Endothelial cell of umbilical vein (primary cell): ENCODE measurements around the gene COMT. TPM values are rescaled to one million over a fixed set of nuclear protein-coding genes. Genes with fewer than 3 reads are reported as not detected.

Source experiments
- BruUV-seq: library from RNA; stranded (reverse); fragments of 400-500 nt; replicated peaks from 2 replicates; lab custom pipeline; 2021; lab: Mats Ljungman, UMichigan
- CTCF ChIA-PET: fragments of 300-600, 350-600 bp; sonication (Branson Sonifier 250); formaldehyde crosslinking; loops from one replicate; lab custom pipeline; 2021; ENCODE audit warnings: antibody characterized with exemption, inconsistent platforms; lab: Charles Lee
- POLR2A ChIA-PET: fragments of 300-600, 350-600 bp; sonication (Branson Sonifier 250); formaldehyde crosslinking; loops from one replicate; lab custom pipeline; 2021; ENCODE audit warnings: antibody characterized with exemption, inconsistent platforms; lab: Charles Lee
- DNase-seq: peaks from one replicate; pipeline ENCODE4 v3.0.0-alpha.2; 2011; ENCODE audit warnings: low read depth, low spot score
- FAIRE-seq: peaks from 2 replicates; lab custom pipeline; 2011; peaks lifted over from hg19 to GRCh38; lab: Jason Lieb, UNC
- H2AFZ ChIP-seq: 2 replicates; pipeline ENCODE4 v1.6.0; 2012; ENCODE audit warnings: low read depth, low read length, control low read depth, inconsistent platforms
- H3K27ac ChIP-seq: 2 replicates; pipeline ENCODE4 v1.5.1; 2011; ENCODE audit warnings: low read depth, mild to moderate bottlenecking, control low read depth, low read length, moderate library complexity; ENCODE audit not compliant: insufficient read depth
- H3K27me3 ChIP-seq, 2 experiments: 2 replicates each; pipeline versions ENCODE4 v1.6.0 to v1.6.1; 2011; ENCODE audit warnings: low read length in 2 of 2, mixed read lengths in 1 of 2; ENCODE audit not compliant: control insufficient read depth in 2 of 2, insufficient read depth in 2 of 2
- H3K36me3 ChIP-seq, 2 experiments: 2 replicates in 1 of 2; 3 replicates in 1 of 2; pipeline ENCODE4 v1.5.1; 2011; ENCODE audit warnings: low read length in 2 of 2, mild to moderate bottlenecking in 1 of 2, moderate library complexity in 1 of 2; ENCODE audit not compliant: control insufficient read depth in 2 of 2, insufficient read depth in 2 of 2; ENCODE audit errors: extremely low read depth in 1 of 2
- H3K4me1 ChIP-seq: 3 replicates; pipeline ENCODE4 v1.5.1; 2011; ENCODE audit warnings: mild to moderate bottlenecking, low read length; ENCODE audit not compliant: control insufficient read depth, insufficient read depth; ENCODE audit errors: extremely low read depth
- H3K4me2 ChIP-seq: 2 replicates; pipeline ENCODE4 v1.6.1; 2011; ENCODE audit warnings: low read length, control low read depth, mixed read lengths; ENCODE audit not compliant: insufficient read depth
- H3K4me3 ChIP-seq, 3 experiments: fragments of 200-600 bp in 1 of 3; sonication (generic), shearing (Covaris generic) in 1 of 3; replicated peaks in 1 of 3; 2 replicates each; pipeline ENCODE4 v1.5.1; 2011 to 2016; ENCODE audit warnings: control low read depth in 3 of 3, low read length in 3 of 3, mild to moderate bottlenecking in 2 of 3, inconsistent platforms in 1 of 3, low read depth in 1 of 3, moderate library complexity in 1 of 3; ENCODE audit not compliant: insufficient read depth in 1 of 3
- H3K79me2 ChIP-seq: 2 replicates; pipeline ENCODE4 v1.6.0; 2012; ENCODE audit warnings: low read length, inconsistent platforms; ENCODE audit not compliant: control insufficient read depth, insufficient read depth
- H3K9ac ChIP-seq: replicated peaks from 2 replicates; pipeline ENCODE3; 2011; ENCODE audit warnings: low read length, control low read depth; ENCODE audit not compliant: insufficient read depth; ENCODE audit errors: extremely low read depth
- H3K9me1 ChIP-seq: replicated peaks from 3 replicates; pipeline ENCODE4 v1.6.0; 2011; ENCODE audit warnings: mild to moderate bottlenecking, low read length; ENCODE audit not compliant: control insufficient read depth, insufficient read depth; ENCODE audit errors: extremely low read depth
- H3K9me3 ChIP-seq: replicated peaks from 2 replicates; pipeline ENCODE4 v1.5.1; 2012; ENCODE audit warnings: low read length, inconsistent platforms; ENCODE audit not compliant: control insufficient read depth, insufficient read depth
- H4K20me1 ChIP-seq: replicated peaks from 2 replicates; pipeline ENCODE3; 2011; ENCODE audit warnings: mild to moderate bottlenecking, low read length; ENCODE audit not compliant: control insufficient read depth, insufficient read depth; ENCODE audit errors: extremely low read depth
- EZH2 ChIP-seq: IDR thresholded peaks from 2 replicates; pipeline ENCODE4 v1.6.1; 2012; ENCODE audit warnings: borderline replicate concordance, low read depth, mild to moderate bottlenecking, moderate library complexity, low read length, inconsistent platforms; ENCODE audit not compliant: severe bottlenecking
- FOS ChIP-seq: IDR thresholded peaks from 2 replicates; pipeline ENCODE4 v1.6.1; 2011; ENCODE audit warnings: mild to moderate bottlenecking, low read length, moderate library complexity, borderline replicate concordance; ENCODE audit not compliant: insufficient read depth
- GATA2 ChIP-seq: IDR thresholded peaks from 2 replicates; pipeline ENCODE4 v1.7.0; 2011; ENCODE audit warnings: low read depth, mild to moderate bottlenecking, moderate library complexity, mixed read lengths, low read length; ENCODE audit not compliant: insufficient read length, insufficient read depth
- JUN ChIP-seq: IDR thresholded peaks from 2 replicates; pipeline ENCODE4 v1.6.1; 2011; ENCODE audit warnings: borderline replicate concordance, low read depth; ENCODE audit not compliant: insufficient read length, insufficient read depth
- MYC ChIP-seq: IDR thresholded peaks from one replicate; pipeline ENCODE4 v1.6.1; 2011; ENCODE audit warnings: mild to moderate bottlenecking, low read depth, low read length
- POLR2A ChIP-seq: IDR thresholded peaks from 2 replicates; pipeline ENCODE4 v1.6.1; 2012; ENCODE audit warnings: low read depth, mild to moderate bottlenecking, control low read depth, low read length
- POLR2AphosphoS5 ChIP-seq: IDR thresholded peaks from 2 replicates; pipeline ENCODE4 v1.6.1; 2012; ENCODE audit warnings: low read depth, mild to moderate bottlenecking, control low read depth, low read length, moderate library complexity; ENCODE audit not compliant: insufficient read depth
- dilution Hi-C: fragments of 300-500 bp; cut with MboI; formaldehyde crosslinking; loops from one replicate; pipeline ENCODE4 v1.15.0; 2019; ENCODE audit warnings: low sequenced_read_pairs; ENCODE audit not compliant: extremely low pct_ligation_motif_present
- intact Hi-C: fragments of 100-400 bp; cut with micrococcal nuclease; formaldehyde crosslinking; loops from one replicate; pipeline ENCODE4 v1.10.0; 2022
- polyA plus RNA-seq, 4 experiments: library from polyadenylated mRNA; depleted of rRNA in 3 of 4; stranded (reverse) in 3 of 4; unstranded in 1 of 4; fragments of >200 nt; gene quantifications; 2 replicates each; pipeline versions ENCODE4 v1.2.1 to v1.2.3, GENCODE V29; 2011 to 2012; ENCODE audit warnings: missing spikeins in 1 of 4
- total RNA-seq: library from RNA; stranded (reverse); gene quantifications from 2 replicates; pipeline ENCODE4 v1.2.3, GENCODE V29; 2021
- TF ChIP-seq, protein P1 (sequence below), 2 donors: IDR thresholded peaks; 1 replicate in 1 of 2; 2 replicates in 1 of 2; pipeline ENCODE4 v1.5.1; 2011; ENCODE audit warnings: low read length in 2 of 2, mild to moderate bottlenecking in 2 of 2, moderate library complexity in 2 of 2, control low read depth in 1 of 2, inconsistent platforms in 1 of 2, low read depth in 1 of 2; ENCODE audit not compliant: insufficient read depth in 1 of 2; ENCODE audit errors: extremely low read depth in 1 of 2
- TF ChIP-seq, protein P2 (sequence below): IDR thresholded peaks from 2 replicates; pipeline ENCODE4 v1.6.1; 2011; ENCODE audit not compliant: insufficient read depth, insufficient read length

Gene COMT
- total and polyA plus RNA-seq, 2 donors (not counting 3 experiments of a cell fraction or from before 2014, with no cell fraction given) = 221 to 537 TPM

DNA sequence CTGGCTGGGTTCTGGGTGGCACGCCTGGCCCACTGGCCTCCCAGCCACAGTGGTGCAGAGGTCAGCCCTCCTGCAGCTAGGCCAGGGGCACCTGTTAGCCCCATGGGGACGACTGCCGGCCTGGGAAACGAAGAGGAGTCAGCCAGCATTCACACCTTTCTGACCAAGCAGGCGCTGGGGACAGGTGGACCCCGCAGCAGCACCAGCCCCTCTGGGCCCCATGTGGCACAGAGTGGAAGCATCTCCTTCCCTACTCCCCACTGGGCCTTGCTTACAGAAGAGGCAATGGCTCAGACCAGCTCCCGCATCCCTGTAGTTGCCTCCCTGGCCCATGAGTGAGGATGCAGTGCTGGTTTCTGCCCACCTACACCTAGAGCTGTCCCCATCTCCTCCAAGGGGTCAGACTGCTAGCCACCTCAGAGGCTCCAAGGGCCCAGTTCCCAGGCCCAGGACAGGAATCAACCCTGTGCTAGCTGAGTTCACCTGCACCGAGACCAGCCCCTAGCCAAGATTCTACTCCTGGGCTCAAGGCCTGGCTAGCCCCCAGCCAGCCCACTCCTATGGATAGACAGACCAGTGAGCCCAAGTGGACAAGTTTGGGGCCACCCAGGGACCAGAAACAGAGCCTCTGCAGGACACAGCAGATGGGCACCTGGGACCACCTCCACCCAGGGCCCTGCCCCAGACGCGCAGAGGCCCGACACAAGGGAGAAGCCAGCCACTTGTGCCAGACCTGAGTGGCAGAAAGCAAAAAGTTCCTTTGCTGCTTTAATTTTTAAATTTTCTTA, 27.8 kb downstream of the COMT start:
- Histone ChIP-seq H3K4me2 (no peak overlapping the region), H3K27me3 (no peaks in the 10 kb centered on the region), H2AFZ (no peak overlapping the region), H3K4me1 (peaks cover 14% of the 10 kb centered on the region), H3K4me3 (no peak overlapping the region), H3K9me1 (no peaks in the 10 kb centered on the region), H3K9ac (no peak overlapping the region), H3K36me3 (peaks cover 14 to 60% of the 10 kb centered on the region in 2 experiments), H3K9me3 (no peaks in the 10 kb centered on the region), H3K27ac (no peak overlapping the region), H4K20me1 (no peaks in the 10 kb centered on the region), H3K79me2 (no peaks in the 10 kb centered on the region)
- intact Hi-C loops = no loop called here
- no peak for DNase-seq
- BruUV-seq = no TSS peak
- dilution Hi-C loops = no loop called here
- no peak for FAIRE-seq
- TF ChIP-seq GATA2 = no peak
- TF ChIP-seq POLR2A = no peak
- TF ChIP-seq FOS = no peak
- POLR2A ChIA-PET = no interaction called here
- CTCF ChIA-PET = interaction anchor here (1.3 to 12.2 kb wide), 4 partner anchors 16 to 51 kb away, joined by 4 to 304 read pairs (median 7); partner anchors contain the start of gene TANGO2

- Histone ChIP-seq H2AFZ (no peak overlapping the region), H3K4me2 (no peak overlapping the region), H3K4me3 (no peak overlapping the region), H3K27ac (no peak overlapping the region), H3K9me1 (no peaks in the 10 kb centered on the region), H3K36me3 (peaks cover 14 to 54% of the 10 kb centered on the region in 2 experiments), H3K27me3 (no peaks in the 10 kb centered on the region), H3K9me3 (no peaks in the 10 kb centered on the region), H3K9ac (no peak overlapping the region), H4K20me1 (no peaks in the 10 kb centered on the region), H3K79me2 (no peaks in the 10 kb centered on the region), H3K4me1 (peaks cover 19% of the 10 kb centered on the region)
- TSS peak; percentile 53 for BruUV-seq
- no peak for FAIRE-seq
- no peak for DNase-seq
- intact Hi-C loops = loop anchor here (1.0 kb wide), 3 partner anchors 28 to 110 kb away; partner anchors contain the start of gene DGCR8
- dilution Hi-C loops = no loop called here
- CTCF ChIA-PET = interaction anchor here (1.0 to 12.2 kb wide), 6 partner anchors 11 to 51 kb away, joined by 4 to 304 read pairs (median 6); partner anchors contain the start of gene TANGO2
- TF ChIP-seq GATA2 (no peak), POLR2A (no peak), FOS (no peak), MYC (no peak), POLR2AphosphoS5 (no peak), EZH2 (no peak), JUN (no peak)
- TF ChIP-seq, protein P1, sequence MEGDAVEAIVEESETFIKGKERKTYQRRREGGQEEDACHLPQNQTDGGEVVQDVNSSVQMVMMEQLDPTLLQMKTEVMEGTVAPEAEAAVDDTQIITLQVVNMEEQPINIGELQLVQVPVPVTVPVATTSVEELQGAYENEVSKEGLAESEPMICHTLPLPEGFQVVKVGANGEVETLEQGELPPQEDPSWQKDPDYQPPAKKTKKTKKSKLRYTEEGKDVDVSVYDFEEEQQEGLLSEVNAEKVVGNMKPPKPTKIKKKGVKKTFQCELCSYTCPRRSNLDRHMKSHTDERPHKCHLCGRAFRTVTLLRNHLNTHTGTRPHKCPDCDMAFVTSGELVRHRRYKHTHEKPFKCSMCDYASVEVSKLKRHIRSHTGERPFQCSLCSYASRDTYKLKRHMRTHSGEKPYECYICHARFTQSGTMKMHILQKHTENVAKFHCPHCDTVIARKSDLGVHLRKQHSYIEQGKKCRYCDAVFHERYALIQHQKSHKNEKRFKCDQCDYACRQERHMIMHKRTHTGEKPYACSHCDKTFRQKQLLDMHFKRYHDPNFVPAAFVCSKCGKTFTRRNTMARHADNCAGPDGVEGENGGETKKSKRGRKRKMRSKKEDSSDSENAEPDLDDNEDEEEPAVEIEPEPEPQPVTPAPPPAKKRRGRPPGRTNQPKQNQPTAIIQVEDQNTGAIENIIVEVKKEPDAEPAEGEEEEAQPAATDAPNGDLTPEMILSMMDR (IDR thresholded peaks at IDR 0.05; ENCODE audit: extremely low read depth in 1 of 2, insufficient read depth in 1 of 2, low read depth in 1 of 2, low read length in 2 of 2) = no peak
- TF ChIP-seq, protein P2, sequence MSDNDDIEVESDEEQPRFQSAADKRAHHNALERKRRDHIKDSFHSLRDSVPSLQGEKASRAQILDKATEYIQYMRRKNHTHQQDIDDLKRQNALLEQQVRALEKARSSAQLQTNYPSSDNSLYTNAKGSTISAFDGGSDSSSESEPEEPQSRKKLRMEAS = no peak
- POLR2A ChIA-PET = no interaction called here
Observed at GRCh38 chr22:19970031-19970478, 28.5 kb downstream of the COMT start.
